ENCODE data around the gene FARSA. TPM values are rescaled to one million over a fixed set of nuclear protein-coding genes. Genes with fewer than 3 reads are reported as not detected.

The FARSA gene
- total and polyA plus RNA-seq, 2 of the 13 experiments (the other 11 are each of a cell fraction or from before 2014, with no cell fraction given), result 25.9 to 72.0 TPM

- TF ChIP-seq AKNA (CRISPR knock-in tag; IDR thresholded peaks at IDR 0.05; ENCODE audit: borderline replicate concordance), result no peak
- TF ChIP-seq HINFP (CRISPR knock-in tag; IDR thresholded peaks at IDR 0.05; ENCODE audit: low read depth), result 0 out of 2 replicates have a peak, but pooled peaks have one; percentile 45
- no peak for TF ChIP-seq GABPA (IDR thresholded peaks at IDR 0.05; ENCODE audit: low read depth, low read length)
- no peak for TF ChIP-seq GABPA (CRISPR knock-in tag; IDR thresholded peaks at IDR 0.05; ENCODE audit: low read depth)
- TF ChIP-seq KLF13 (CRISPR knock-in tag; IDR thresholded peaks at IDR 0.05), result no peak
- TF ChIP-seq PHF5A (CRISPR knock-in tag; IDR thresholded peaks at IDR 0.05; ENCODE audit: low read depth, unreplicated experiment), result no peak
- TF ChIP-seq ZNF777 (CRISPR knock-in tag; IDR thresholded peaks at IDR 0.05), result peak; percentile 91
- TF ChIP-seq SMAD3 (CRISPR knock-in tag; IDR thresholded peaks at IDR 0.05), result no peak
- no peak for TF ChIP-seq KLF9 (CRISPR knock-in tag; IDR thresholded peaks at IDR 0.05; ENCODE audit: low read depth)
- TF ChIP-seq CBX1 (IDR thresholded peaks at IDR 0.05; ENCODE audit: low read depth), result no peak
- TF ChIP-seq SP140L (CRISPR knock-in tag; IDR thresholded peaks at IDR 0.05; ENCODE audit: borderline replicate concordance), result no peak
- TF ChIP-seq ZBTB39 (CRISPR knock-in tag; IDR thresholded peaks at IDR 0.05), result no peak
- no peak for TF ChIP-seq GMEB2 (CRISPR knock-in tag; IDR thresholded peaks at IDR 0.05; ENCODE audit: low read depth)
- no peak for TF ChIP-seq ZNF691 (CRISPR knock-in tag; IDR thresholded peaks at IDR 0.05; ENCODE audit: borderline replicate concordance, low read depth)
- no peak for TF ChIP-seq ZBTB37 (CRISPR knock-in tag; IDR thresholded peaks at IDR 0.05)
- TF ChIP-seq ZBTB3 (CRISPR knock-in tag; IDR thresholded peaks at IDR 0.05; ENCODE audit: borderline replicate concordance, low read depth), result no peak
These were observed 20.4 kb downstream of the FARSA start (continued) for GRCh38 chr19:12913011-12913561.

Measured in HepG2 (cell line).